Stimulated activated CD4-positive, alpha-beta T cell treated with anti-CD3 and anti-CD28 coated beads, TNF-alpha, amount 100 ng/mL, for 24 hours (primary cell): ENCODE results near the gene LPCAT2.
A peak's percentile ranks its signal among the peaks of the same experiment; 100 is the strongest.

Experiments
- DNase-seq, 3 experiments: peaks; one replicate each; pipeline ENCODE4 v3.0.0-alpha.2; 2020; ENCODE audit warnings: low read depth in 3 of 3

LPCAT2 gene

DNA sequence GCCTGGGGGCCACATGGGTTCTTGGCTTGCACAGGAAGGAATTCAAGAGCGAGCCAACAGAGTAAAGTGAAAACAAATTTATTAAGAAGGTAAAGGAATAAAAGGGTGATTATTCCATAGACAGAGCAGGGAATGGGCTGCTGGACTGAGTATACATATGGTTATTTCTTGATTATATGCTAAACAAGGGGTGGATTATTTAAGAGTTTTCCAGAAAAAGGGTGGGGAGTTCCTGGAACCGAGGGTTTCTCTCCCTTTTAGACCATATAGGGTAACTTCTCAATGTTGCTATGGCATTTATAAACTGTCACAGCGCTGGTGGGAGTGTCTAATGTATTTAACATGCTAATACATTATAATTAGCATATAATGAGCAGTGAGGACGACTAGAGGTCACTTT, 27.8 kb upstream of the LPCAT2 start:
- no peak for DNase-seq

DNA sequence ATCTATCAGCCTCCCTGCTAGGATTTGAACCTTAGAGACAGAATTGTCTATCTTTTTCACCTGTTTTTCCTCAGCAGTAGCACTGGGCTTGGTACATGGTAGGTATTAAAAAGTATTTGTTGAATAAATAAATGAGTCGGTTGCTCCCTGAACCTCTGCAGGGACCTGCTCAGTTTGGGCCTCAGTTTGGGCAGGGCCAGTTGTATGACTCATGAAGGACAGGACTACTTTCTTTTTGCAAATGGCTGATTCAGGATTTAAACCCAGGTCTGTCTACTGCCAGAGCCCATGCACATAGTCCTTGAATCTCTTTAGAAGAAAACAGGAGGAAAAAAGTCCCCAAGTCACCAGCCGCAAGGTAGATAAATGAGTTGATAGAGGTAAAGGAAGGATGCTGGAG, 26.8 kb upstream of the LPCAT2 start:
- no peak for DNase-seq

DNA sequence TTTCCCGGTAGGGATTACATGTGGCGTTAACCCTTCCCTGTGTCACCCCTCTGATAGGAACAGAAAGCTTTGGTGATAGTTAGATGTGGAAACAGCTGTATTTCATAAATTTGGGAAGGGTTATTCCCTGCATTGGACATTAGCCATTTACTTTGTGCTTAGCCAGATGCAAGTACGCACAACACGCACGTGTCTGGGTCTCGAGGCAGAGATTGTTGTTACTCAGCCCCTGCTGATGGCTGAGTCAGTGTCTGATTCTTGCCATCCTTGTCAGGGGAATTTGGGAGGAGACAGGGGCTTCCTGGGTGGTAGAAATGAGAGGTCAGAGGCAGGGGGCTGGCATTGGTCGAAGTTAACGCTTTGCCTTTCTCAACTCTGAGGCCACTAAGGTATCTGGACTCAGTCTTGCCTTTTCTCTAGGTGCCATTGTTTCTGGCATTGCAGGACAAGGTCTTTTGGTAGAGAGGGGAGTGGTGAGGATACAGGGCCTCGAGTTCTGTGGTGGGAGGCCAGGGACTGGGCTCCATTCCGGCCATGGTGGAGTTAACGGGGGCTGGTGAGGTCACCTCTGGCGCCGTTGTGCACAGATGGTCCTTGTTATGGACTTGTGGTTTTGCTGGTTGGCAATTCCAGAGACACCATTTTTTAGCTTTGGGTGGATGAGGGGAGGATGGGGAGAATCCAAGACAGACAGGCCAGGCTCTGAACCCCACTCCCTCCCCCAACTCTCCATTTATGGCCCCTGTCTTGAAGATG, 21.6 kb upstream of the LPCAT2 start:
- no peak for DNase-seq

DNA sequence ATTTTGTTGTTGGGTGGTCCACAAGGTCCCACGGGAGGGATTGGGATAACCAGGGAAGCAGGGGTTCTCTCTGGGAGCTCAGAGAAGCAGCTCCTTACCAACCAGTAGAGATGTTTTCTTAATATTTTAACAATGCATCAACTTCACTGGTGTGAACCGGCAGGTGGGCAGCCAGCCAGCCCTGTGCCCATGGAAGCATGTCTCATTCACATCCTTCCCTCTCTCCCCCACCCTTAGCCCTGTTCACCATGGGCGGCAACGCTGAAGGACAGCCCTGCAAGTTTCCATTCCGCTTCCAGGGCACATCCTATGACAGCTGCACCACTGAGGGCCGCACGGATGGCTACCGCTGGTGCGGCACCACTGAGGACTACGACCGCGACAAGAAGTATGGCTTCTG, 20.6 kb upstream of the LPCAT2 start:
- DNase-seq = no peak

DNA sequence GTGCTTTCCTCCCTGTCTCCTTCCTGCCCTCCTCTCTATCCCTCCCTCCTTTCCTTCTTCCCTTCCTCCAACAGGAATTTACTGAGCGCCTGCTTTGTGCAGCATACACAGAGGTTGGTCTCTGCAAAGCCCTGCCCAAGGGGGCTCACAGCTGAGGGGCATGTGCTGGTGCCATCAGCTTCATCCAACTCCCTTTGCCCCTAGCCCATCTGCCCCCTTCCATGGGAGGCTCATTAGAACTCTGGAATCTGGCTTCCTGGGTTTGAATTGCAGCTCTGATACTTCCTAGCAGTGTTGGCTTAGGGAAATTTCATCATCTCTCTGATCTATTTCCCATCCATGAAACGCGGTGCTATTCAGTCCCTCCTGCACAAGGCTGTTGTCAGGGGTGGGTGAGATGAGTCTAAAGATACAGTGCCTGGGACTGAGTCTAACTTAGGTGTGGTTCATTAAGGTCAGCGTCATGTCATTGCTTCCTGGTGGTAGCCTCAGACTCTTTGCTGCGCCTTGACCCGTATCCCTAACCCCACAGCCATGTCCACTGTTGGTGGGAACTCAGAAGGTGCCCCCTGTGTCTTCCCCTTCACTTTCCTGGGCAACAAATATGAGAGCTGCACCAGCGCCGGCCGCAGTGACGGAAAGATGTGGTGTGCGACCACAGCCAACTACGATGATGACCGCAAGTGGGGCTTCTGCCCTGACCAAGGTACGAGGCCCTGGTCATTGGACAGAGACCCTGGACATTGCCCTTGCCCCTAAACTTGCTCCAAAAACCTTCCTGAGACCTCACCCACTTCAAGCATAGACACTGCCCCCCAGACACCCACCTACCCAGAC, 19.5 kb upstream of the LPCAT2 start:
- DNase-seq = no peak

DNA sequence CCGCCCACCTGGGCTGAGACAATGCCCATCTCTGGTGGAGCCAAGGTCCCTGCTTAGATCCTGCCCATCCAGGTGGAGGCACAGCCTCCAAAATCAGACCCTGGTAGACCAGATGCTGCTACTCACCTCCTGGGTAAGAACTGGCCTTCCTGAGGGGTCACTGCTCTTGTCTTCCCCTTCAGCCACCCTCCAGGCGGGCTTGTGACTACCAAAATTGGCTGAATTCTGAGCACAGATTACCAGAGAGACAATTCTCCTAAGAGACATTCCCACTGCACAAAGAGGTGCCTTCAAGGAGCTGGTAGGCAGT, 19.0 kb upstream of the LPCAT2 start:
- no peak for DNase-seq

DNA sequence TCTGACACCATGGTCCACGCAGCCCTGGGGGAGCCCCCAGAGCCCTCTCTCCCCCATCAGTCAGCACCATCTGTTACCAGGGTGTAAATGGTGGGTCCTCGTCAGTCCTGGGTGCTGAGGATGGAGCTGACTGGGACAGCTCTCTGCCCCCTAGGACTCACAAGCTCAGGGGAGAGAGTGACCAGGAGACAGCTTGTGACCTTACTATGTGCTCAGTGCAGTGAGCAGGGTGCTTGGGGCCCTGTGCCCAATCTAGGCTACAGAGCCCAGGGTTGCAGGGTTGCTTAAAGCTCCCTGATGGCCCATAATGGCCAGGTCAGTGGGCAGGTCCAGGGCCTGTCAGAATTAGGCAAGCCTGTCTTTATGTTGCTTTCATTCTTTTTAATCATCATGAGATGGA, 18.6 kb upstream of the LPCAT2 start:
- DNase-seq = no peak

DNA sequence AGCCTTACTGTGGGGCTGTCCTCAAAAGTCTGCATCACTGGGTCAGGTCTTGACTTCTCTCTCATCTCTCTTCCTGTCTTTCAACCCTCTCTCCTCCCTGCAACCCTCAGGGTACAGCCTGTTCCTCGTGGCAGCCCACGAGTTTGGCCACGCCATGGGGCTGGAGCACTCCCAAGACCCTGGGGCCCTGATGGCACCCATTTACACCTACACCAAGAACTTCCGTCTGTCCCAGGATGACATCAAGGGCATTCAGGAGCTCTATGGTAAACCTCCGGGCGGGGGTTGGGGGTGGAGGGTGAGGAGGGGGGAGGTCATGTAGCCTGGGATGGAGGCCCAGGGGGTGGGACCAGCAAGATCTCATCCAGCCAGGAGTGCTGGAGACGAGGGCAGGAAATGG, 17.2 kb upstream of the LPCAT2 start:
- no peak for DNase-seq

DNA sequence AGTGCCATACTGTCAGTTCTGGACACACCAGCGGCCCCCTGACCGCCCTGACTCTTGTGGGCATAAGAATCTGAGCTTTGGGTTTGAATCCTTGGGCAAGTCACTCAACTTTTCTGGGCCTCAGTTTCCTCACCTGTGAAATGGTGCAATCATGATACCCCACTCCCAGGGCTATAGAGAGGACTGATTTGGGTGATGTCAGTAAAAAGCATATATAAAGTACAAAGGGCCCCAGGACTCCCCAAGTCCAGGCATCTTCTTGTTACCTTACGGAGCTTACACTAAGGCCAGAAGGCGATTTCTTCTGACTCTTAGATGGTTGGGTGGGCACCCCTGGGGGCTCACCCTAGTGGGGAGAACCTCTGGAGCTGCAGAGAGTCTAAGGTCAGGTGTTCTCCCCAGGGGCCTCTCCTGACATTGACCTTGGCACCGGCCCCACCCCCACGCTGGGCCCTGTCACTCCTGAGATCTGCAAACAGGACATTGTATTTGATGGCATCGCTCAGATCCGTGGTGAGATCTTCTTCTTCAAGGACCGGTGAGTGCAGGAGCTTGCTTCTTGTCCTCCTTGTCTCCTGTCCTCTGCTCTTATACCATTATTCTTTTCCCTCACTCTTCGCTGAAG, 16.0 kb upstream of the LPCAT2 start:
- no peak for DNase-seq

DNA sequence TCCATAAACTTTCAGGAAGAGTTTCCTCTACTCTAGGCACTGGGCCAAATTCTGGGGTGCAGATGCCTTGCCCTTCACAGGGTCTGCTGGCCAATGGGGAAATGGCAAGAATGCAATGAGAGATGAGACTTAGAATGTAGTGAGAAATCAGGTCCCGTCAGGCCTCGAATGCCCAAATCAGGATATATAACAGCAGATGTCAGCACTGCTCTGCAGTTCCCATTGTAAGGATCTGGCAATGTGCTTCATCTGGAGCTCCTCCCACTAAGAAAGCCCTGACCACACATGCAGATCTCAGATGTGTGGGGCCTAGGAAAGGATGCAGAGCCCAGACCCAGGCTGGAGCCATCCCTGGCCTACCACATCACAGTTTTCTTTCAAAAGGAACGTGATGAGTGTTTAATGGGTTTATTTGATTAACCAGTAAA, 13.9 kb upstream of the LPCAT2 start:
- DNase-seq = no peak

DNA sequence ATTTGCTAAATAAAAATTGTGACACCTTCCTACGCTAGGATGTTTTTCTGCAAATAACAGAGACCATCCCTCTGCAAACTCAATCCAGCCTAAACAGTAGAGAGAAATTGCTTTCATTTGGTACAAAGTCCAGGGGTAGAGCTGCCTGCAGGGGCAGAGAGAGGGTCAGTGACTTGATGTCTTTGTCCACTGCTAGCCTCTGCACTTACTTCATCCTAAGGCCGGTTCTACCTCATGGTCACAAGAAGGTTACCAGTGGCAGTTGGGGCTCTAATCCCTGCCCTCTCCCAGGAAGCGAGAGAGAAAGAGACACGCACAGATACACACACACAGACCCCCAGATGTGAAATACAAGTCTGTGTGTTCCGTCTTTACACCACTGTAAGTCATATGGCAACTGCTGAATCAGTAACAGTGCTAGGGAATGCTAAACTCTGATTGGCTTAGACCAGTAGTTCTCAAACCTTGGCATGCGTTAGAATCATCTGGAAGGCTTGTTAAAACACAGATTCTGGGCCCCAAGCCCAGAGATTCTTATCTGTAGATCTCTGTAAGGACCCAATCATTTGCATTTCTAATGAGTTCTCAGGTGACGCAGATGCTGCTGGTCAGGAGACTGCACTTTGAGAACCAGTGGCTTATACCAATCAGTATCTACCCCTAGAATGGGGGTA, 13.1 kb upstream of the LPCAT2 start:
- DNase-seq = no peak

DNA sequence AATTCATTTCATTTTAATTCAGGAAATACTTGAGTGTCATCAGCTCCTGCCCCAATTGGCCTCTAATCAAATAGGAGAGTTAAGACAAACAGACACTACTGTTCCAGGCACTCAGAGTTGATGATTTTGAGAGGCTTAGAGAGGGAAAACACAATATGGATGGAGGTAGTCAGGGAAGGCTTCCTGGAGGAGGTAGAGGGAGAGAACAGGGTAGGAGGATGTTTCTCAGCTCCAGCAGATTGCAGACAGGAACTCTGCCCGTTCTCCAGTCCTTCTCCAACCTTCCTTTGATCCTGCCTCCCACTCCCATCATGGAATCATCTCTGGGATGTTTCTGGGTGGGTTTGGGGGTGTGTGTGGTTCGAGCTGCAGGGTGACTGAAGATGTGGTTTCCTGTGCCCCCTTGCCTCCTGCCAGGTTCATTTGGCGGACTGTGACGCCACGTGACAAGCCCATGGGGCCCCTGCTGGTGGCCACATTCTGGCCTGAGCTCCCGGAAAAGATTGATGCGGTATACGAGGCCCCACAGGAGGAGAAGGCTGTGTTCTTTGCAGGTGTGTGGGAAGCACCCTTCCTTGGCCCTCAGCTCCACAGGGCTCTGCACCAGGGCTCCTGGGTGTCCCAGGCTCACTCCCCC, 12.2 kb upstream of the LPCAT2 start:
- DNase-seq = no peak

DNA sequence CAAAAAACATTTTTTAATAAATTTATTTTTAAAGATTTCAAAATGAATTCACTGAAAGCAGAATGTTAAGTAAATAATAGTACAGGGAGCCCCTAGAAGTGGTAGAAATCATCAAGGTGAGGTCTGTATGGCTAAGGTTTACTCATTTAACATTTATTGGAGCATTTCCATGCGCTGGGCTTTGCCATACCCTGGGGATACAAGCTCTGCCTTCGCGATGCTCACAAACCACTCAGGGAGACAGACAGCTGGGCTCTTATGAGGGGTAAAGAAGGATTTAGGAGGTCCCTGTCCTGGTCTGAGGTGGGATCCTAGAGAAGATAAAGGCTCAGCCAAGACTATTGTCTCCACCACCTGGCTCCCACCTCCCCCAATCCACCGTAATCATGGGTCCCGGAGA, 11.3 kb upstream of the LPCAT2 start:
- DNase-seq = no peak

DNA sequence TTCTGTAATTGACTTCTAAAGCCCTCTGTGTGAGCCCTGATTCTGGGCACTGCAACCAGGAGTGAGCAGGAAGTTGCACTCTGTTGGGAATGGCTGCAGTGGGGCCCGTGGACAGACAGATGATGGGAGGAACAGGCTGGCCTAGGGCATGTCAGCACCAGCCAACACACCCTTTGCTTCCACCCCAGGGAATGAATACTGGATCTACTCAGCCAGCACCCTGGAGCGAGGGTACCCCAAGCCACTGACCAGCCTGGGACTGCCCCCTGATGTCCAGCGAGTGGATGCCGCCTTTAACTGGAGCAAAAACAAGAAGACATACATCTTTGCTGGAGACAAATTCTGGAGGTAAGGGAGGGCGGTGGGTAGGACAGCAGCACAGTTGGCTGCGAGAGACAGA, 10.8 kb upstream of the LPCAT2 start:
- DNase-seq = no peak

DNA sequence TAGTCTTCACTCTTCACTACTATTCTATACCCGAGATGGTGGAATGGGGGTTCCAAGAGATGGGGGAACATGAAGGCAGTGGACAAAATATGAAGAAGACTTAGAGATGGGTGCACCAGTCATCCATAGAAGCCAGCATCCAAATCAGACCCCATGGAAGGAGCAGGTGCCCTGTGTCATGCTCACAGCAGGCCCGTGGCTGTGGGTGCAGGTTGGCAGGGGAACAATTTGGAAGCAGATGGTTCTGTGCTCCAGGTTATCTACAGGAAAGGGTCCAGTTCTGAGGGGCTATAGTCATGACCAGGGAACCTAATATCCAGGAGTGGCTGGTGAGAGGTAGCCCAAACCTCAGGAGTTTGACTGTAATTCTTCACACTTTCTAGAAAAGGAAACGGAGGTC, 9.6 kb upstream of the LPCAT2 start:
- no peak for DNase-seq

DNA sequence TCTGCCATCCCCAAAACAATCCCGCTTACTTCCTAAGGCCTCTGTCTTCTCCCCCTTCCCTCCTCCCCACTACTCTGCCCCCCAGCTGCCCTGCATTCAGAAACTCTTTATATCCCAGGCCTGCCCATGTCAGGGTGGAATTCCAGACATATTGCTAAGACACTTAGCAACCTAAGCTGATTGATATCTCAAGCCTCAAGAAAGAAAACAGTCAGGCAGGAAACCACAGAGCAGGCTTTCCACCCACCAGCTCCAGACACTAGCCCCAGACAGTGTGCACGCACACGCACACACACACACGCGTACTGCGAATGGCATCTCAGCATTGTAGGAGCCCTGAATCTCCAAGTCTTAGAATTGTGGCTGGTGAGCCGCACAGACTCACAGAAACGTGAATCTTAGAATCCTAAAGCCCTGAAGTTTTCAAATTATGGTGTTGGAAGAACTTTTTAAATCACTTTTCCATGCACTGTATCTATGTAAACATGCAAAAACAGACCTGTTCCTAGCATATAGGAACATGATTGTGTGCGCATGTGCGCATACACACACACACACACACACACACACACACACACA, 8.8 kb upstream of the LPCAT2 start:
- DNase-seq = peak in 1 of 3 experiments; percentile 27

DNA sequence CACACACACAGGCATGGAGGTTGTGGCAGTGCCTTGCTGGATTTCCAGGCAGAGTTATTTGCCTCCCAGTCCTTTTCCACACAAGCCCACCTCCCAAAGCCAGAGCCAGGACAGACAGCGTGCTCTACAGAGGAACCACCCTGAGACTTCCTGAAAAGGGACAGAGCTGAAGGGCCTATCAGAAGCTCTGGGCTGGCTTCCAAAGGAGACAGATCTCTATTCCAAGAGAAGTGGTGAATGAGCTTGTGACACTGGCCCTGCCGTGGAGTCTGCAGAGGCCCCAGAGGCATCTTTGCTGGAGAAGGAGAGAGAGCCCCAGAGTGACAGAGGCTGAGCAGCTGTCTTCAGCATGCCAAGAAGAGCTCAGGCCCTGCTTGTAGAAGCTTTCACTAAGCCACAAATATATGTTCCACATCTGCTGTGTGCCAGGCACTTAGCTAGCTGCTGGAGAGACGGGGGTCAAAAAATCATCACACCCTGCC, 8.3 kb upstream of the LPCAT2 start:
- no peak for DNase-seq

DNA sequence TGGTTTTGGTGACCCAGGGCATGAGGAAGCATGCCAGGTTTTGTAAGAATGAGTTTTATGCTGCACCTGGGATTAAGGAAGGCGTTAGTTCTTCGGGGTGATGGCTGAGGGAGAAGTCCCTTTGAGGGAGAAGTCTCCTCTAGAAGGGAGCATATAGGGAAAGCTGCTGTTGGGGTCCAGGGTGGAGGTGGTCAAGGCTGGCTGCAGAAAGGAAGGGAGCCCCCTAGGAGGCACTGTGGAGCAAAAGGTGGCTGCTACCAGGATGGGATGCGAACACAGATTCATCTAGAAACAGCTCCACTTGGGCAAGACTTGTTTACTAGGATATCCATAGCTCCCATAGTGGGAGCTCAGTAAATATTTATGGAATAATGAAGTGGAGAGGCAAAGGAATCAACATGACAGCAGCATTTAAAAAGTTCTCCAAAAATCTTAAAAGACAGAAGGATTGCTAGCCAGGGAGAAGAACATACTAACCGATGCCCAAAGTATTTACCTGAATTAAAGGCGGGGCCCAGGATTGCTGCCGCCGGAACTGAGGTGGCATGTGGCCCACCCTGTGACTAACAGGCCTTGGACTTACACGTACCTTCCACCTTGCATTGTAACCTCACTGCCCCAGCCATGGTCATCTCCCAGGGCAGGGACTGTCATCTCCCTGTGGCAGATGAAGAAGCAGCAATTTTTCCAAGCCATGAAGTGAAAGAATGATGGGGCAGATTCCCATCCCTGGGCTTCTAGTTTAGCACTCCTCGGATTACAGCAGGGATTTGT, 7.1 kb upstream of the LPCAT2 start:
- DNase-seq = no peak

DNA sequence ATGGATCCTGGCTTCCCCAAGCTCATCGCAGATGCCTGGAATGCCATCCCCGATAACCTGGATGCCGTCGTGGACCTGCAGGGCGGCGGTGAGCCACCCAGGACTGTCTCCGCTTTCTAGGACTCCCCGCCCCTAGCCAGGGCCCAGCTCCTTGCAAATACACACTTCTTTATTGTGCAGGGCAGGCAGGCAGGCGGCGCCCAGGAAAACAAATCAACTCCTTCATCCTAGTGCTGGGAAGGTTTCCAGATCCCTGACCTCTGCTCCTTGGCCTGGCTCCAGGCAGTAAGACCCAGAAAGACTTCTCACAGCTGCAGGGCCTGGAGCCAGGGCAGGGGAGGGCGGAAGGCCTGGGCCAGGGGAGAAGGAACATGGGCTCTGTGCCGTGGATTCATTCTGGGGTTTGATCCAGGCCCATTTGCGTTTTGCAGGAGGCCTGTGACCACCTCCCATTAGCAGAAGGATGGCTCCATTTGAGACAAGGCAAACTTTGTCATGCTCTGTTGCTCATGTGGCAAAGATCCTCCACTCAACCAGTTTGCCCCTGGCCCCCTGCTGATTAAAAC, 6.0 kb upstream of the LPCAT2 start:
- DNase-seq = no peak
